Measurements from ENCODE around the gene TBC1D9. TPM values are rescaled to one million over a fixed set of nuclear protein-coding genes. Genes with fewer than 3 reads are reported as not detected.
A peak's percentile ranks its signal among the peaks of the same experiment; 100 is the strongest.

The TBC1D9 gene
- polyA plus RNA-seq, 1 of the 3 experiments (the other 2 are of a cell fraction), result 13.5 TPM

GRCh38 chr4:140652601-140653000 is 103.6 kb downstream of the TBC1D9 start:
- Histone ChIP-seq H3K9ac (no peak overlapping the region), H3K4me1 (ENCODE audit: control insufficient read depth in 1 of 2, insufficient read depth in 2 of 2, low read depth in 1 of 2, low read length in 1 of 2) (peaks cover 6 to 24% of the 10 kb centered on the region in 2 experiments; a peak in 3 of 4 replicates), H3K9me2 (no peaks in the 10 kb centered on the region), H3K36me3 (replicated peaks in 1 of 2; ENCODE audit: control insufficient read depth in 1 of 2, insufficient read depth in 2 of 2, low read length in 1 of 2) (peaks cover 23 to 48% of the 10 kb centered on the region in 2 experiments), H3K79me2 (ENCODE audit: insufficient read depth) (no peaks in the 10 kb centered on the region), H3K27me3 (ENCODE audit: insufficient read depth) (no peaks in the 10 kb centered on the region), H2AFZ (ENCODE audit: low read depth) (no peak overlapping the region), H3K9me3 (no peaks in the 10 kb centered on the region), H3K4me3 (ENCODE audit: low read depth in 2 of 2, low read length in 1 of 2) (no peak overlapping the region), H3K27ac (ENCODE audit: low read depth in 2 of 2, low read length in 1 of 2) (peak overlapping the region in 1 of 2 experiments; percentile 86; a peak in 1 of 4 replicates), H4K20me1 (ENCODE audit: insufficient read depth) (no peaks in the 10 kb centered on the region), H3K4me2 (no peak overlapping the region), H3F3A (replicated peaks; ENCODE audit: insufficient read depth) (no peaks in the 10 kb centered on the region)
- ChIA-PET POLR2A (no interaction called here), CTCF (interaction anchor here (0.7 to 1.3 kb wide), 5 partner anchors 10 to 292 kb away, joined by 3 to 4 read pairs (median 3); partner anchors contain the start of gene TBC1D9)
- TF ChIP-seq MEF2A (IDR thresholded peaks at IDR 0.05; ENCODE audit: borderline replicate concordance, low read depth) (no peak), EZH2phosphoT487 (IDR thresholded peaks at IDR 0.05; ENCODE audit: borderline replicate concordance, low read depth) (no peak), SIN3A (IDR thresholded peaks at IDR 0.05; ENCODE audit: borderline replicate concordance, low read depth, low read length) (no peak), FOSL2 (IDR thresholded peaks at IDR 0.05; ENCODE audit: borderline replicate concordance, low read depth) (no peak), JUND (IDR thresholded peaks at IDR 0.05) (no peak), NFIC (IDR thresholded peaks at IDR 0.05; ENCODE audit: borderline replicate concordance) (no peak), CTCF (IDR thresholded peaks at IDR 0.05) (no peak), CHD2 (IDR thresholded peaks at IDR 0.05; ENCODE audit: low read length, partially characterized antibody) (no peak), IRF3 (IDR thresholded peaks at IDR 0.05; ENCODE audit: low read depth, low read length) (no peak), ZBTB33 (IDR thresholded peaks at IDR 0.05; ENCODE audit: borderline replicate concordance, low read depth) (no peak), GATA2 (CRISPR knock-in tag; IDR thresholded peaks at IDR 0.05) (no peak), SMC3 (IDR thresholded peaks at IDR 0.05; ENCODE audit: low read depth, low read length) (no peak), POLR2AphosphoS5 (IDR thresholded peaks at IDR 0.05; ENCODE audit: low read depth, low read length) (no peak)
- no peak for DNase-seq
- 100% methylated on average over 2 of the region's 2 CpGs for WGBS (ENCODE audit: low lambda C conversion rate)

Measured in SK-N-SH (cell line).